B cell (primary cell): Measurements from ENCODE around the gene GPR37. TPM values are rescaled to one million over a fixed set of nuclear protein-coding genes. Genes with fewer than 3 reads are reported as not detected.
A peak's percentile ranks its signal among the peaks of the same experiment; 100 is the strongest.

Experiments
- ATAC-seq: fragments of 200-7000 bp; cut with Tn5 transposase; one replicate; pipeline ENCODE4 v1.10.0; 2021; ENCODE audit warnings: low read depth, mild to moderate bottlenecking, moderate number of reproducible peaks, moderate library complexity
- CTCF ChIA-PET: fragments of 350-600 bp; sonication (Branson Sonifier 250); formaldehyde crosslinking; loops from one replicate; lab custom pipeline; 2021; ENCODE audit warnings: antibody characterized with exemption, inconsistent platforms; lab: Charles Lee
- POLR2A ChIA-PET: fragments of 350-600 bp; sonication (Branson Sonifier 250); formaldehyde crosslinking; loops from one replicate; lab custom pipeline; 2021; ENCODE audit warnings: antibody characterized with exemption; lab: Charles Lee
- DNase-seq: peaks from one replicate; pipeline ENCODE4 v3.0.0; 2013
- H2AFZ ChIP-seq: 2 replicates; pipeline ENCODE4 v1.6.1; 2012; ENCODE audit warnings: mild to moderate bottlenecking, low read depth, low read length; ENCODE audit not compliant: insufficient read depth, poor library complexity, severe bottlenecking
- H3K27ac ChIP-seq, 2 donors: 1 replicate in 1 of 2; 2 replicates in 1 of 2; pipeline ENCODE4 v1.5.1; 2012 to 2013; ENCODE audit warnings: low read length in 2 of 2, mild to moderate bottlenecking in 2 of 2, moderate library complexity in 1 of 2
- H3K27me3 ChIP-seq, 4 experiments: fragments of 200-600 bp in 1 of 4; sonication (generic) in 1 of 4; replicated peaks in 1 of 4; 1 replicate in 2 of 4; 2 replicates in 2 of 4; pipeline versions ENCODE4 v1.6.1 to v1.7.0; 2013 to 2016; ENCODE audit warnings: low read length in 3 of 4, mild to moderate bottlenecking in 2 of 4, mixed read lengths in 1 of 4, moderate library complexity in 1 of 4; ENCODE audit not compliant: insufficient read depth in 4 of 4, control insufficient read depth in 3 of 4; ENCODE audit errors: control extremely low read depth in 1 of 4
- H3K36me3 ChIP-seq, 2 experiments: replicated peaks in 1 of 2; 1 replicate in 1 of 2; 2 replicates in 1 of 2; pipeline versions ENCODE4 v1.6.1 to v1.7.1; 2013; ENCODE audit warnings: low read length in 1 of 2; ENCODE audit not compliant: insufficient read depth in 2 of 2, control insufficient read depth in 1 of 2; ENCODE audit errors: control extremely low read depth in 1 of 2, extremely low read depth in 1 of 2
- H3K4me1 ChIP-seq, 2 donors: fragments of 200-600 bp in 1 of 2; sonication (generic) in 1 of 2; 1 replicate in 1 of 2; 2 replicates in 1 of 2; pipeline versions ENCODE4 v1.5.1 to v1.6.1; 2013 to 2017; ENCODE audit warnings: low read length in 2 of 2; ENCODE audit not compliant: control insufficient read depth in 2 of 2, insufficient read depth in 2 of 2
- H3K4me2 ChIP-seq: replicated peaks from 2 replicates; pipeline ENCODE3; 2012; ENCODE audit warnings: mild to moderate bottlenecking, low read depth, low read length; ENCODE audit not compliant: poor library complexity, severe bottlenecking
- H3K4me3 ChIP-seq, 5 experiments: fragments of 200-600 bp in 1 of 5; sonication (generic) in 1 of 5; 1 replicate in 3 of 5; 2 replicates in 2 of 5; pipeline versions ENCODE4 v1.5.1 to v1.7.0; 2011 to 2016; ENCODE audit warnings: low read length in 4 of 5, mild to moderate bottlenecking in 4 of 5, low read depth in 2 of 5, control low read depth in 1 of 5, moderate library complexity in 1 of 5; ENCODE audit not compliant: insufficient read depth in 1 of 5; ENCODE audit errors: control extremely low read depth in 1 of 5, extremely low read depth in 1 of 5
- H3K79me2 ChIP-seq: fragments of 200-600 bp; sonication (generic); one replicate; pipeline ENCODE4 v1.6.0; 2016; ENCODE audit warnings: low read length; ENCODE audit not compliant: control insufficient read depth, insufficient read depth
- H3K9ac ChIP-seq: fragments of 200-600 bp; sonication (generic); 2 replicates; pipeline ENCODE4 v1.6.1; 2017; ENCODE audit warnings: mild to moderate bottlenecking, low read length, moderate library complexity
- H3K9me3 ChIP-seq, 3 donors: one replicate each; pipeline versions ENCODE4 v1.6.1 to v1.7.1; 2013; ENCODE audit warnings: low read length in 2 of 3; ENCODE audit not compliant: control insufficient read depth in 2 of 3, insufficient read depth in 1 of 3; ENCODE audit errors: control extremely low read depth in 1 of 3
- H4K20me1 ChIP-seq: 2 replicates; pipeline ENCODE4 v1.6.0; 2012; ENCODE audit warnings: mild to moderate bottlenecking, low read length; ENCODE audit not compliant: insufficient read depth, control insufficient read depth, poor library complexity, severe bottlenecking
- H3K27ac Mint-ChIP-seq: one replicate; pipeline ENCODE4 v1.8.0; 2021; ENCODE audit warnings: mixed read lengths
- H3K27me3 Mint-ChIP-seq: one replicate; pipeline ENCODE4 v1.8.0; 2021; ENCODE audit warnings: mixed read lengths
- H3K4me1 Mint-ChIP-seq: one replicate; pipeline ENCODE4 v1.8.0; 2021; ENCODE audit warnings: mixed read lengths
- H3K4me3 Mint-ChIP-seq: one replicate; pipeline ENCODE4 v1.8.0; 2021; ENCODE audit warnings: mixed read lengths
- H3K9me3 Mint-ChIP-seq: one replicate; pipeline ENCODE4 v1.8.0; 2022; ENCODE audit warnings: mixed read lengths; ENCODE audit not compliant: insufficient read depth
- CTCF ChIP-seq: fragments of 200-600 bp; IDR thresholded peaks from one replicate; pipeline ENCODE4 v1.8.0; 2022; ENCODE audit warnings: antibody characterized with exemption, mild to moderate bottlenecking
- EZH2 ChIP-seq: IDR thresholded peaks from 2 replicates; pipeline ENCODE4 v1.6.1; 2012; ENCODE audit warnings: borderline replicate concordance, low read depth, mild to moderate bottlenecking, moderate library complexity, low read length; ENCODE audit not compliant: insufficient read depth, poor library complexity, severe bottlenecking
- WGBS: methylation state at CpG from one replicate; pipeline ENCODE4 v1.1.5; 2013; ENCODE audit warnings: missing lambda C conversion rate; ENCODE audit not compliant: insufficient coverage; 5-methylcytosine and 5-hydroxymethylcytosine counted together
- intact Hi-C: fragments of 100-400 bp; cut with micrococcal nuclease; formaldehyde crosslinking; loops from one replicate; pipeline ENCODE4 v1.10.0; 2022
- polyA plus RNA-seq: library from polyadenylated mRNA; depleted of rRNA; stranded (reverse); fragments of >200 nt; gene quantifications from 2 replicates; pipeline ENCODE4 v1.2.3, GENCODE V29; 2012
- total RNA-seq, 2 donors: library from RNA; stranded (reverse); fragments of 120-200 nt in 1 of 2; gene quantifications; 1 replicate in 1 of 2; 2 replicates in 1 of 2; pipeline versions ENCODE4 v1.2.3 to v1.2.4, GENCODE V29; 2013 to 2022

Gene GPR37
- total and polyA plus RNA-seq, 2 donors (not counting 1 experiment from before 2014, with no cell fraction given) = not detected

GRCh38 chr7:124790645-124791044 lies 25.1 kb upstream of the GPR37 start:
- ChIA-PET CTCF (no interaction called here), POLR2A (no interaction called here)
- no peaks in the 10 kb centered on the region for H4K20me1 ChIP-seq
- H3K4me3 ChIP-seq = no peak overlapping the region
- intact Hi-C loops = no loop called here
- ATAC-seq = no peak
- H3K4me3 Mint-ChIP-seq = no peak overlapping the region
- H3K27me3 ChIP-seq = no peaks in the 10 kb centered on the region
- H2AFZ ChIP-seq = peak overlapping the region; percentile 46
- H3K4me1 Mint-ChIP-seq = no peaks in the 10 kb centered on the region
- TF ChIP-seq EZH2 (no peak), CTCF (no peak)
- H3K9me3 ChIP-seq = no peaks in the 10 kb centered on the region
- H3K9ac ChIP-seq = no peak overlapping the region
- H3K4me2 ChIP-seq = no peak overlapping the region
- no peaks in the 10 kb centered on the region for H3K9me3 Mint-ChIP-seq
- no peaks in the 10 kb centered on the region for H3K4me1 ChIP-seq
- H3K27ac Mint-ChIP-seq = no peak overlapping the region
- no peak for DNase-seq
- H3K27ac ChIP-seq = no peak overlapping the region
- H3K36me3 ChIP-seq = no peaks in the 10 kb centered on the region
- 74% methylated on average over 2 of the region's 6 CpGs for WGBS
- peaks cover 17% of the 10 kb centered on the region for H3K27me3 Mint-ChIP-seq
- H3K79me2 ChIP-seq = no peaks in the 10 kb centered on the region

- Histone ChIP-seq H2AFZ (no peak overlapping the region), H3K27ac (no peak overlapping the region), H3K4me3 (no peak overlapping the region), H3K9me3 (no peaks in the 10 kb centered on the region), H3K4me2 (no peak overlapping the region), H3K9ac (no peak overlapping the region), H3K4me1 (no peaks in the 10 kb centered on the region), H4K20me1 (no peaks in the 10 kb centered on the region), H3K36me3 (no peaks in the 10 kb centered on the region), H3K79me2 (no peaks in the 10 kb centered on the region), H3K27me3 (no peaks in the 10 kb centered on the region)
- ChIA-PET POLR2A (no interaction called here), CTCF (no interaction called here)
- Mint-ChIP-seq H3K4me1 (no peaks in the 10 kb centered on the region), H3K27ac (no peak overlapping the region), H3K27me3 (peaks cover 8% of the 10 kb centered on the region), H3K4me3 (no peak overlapping the region), H3K9me3 (no peaks in the 10 kb centered on the region)
- DNase-seq = no peak
- intact Hi-C loops = no loop called here
- 83% methylated on average over 2 of the region's 6 CpGs for WGBS
- ATAC-seq = no peak
- no peak for TF ChIP-seq CTCF
- no peak for TF ChIP-seq EZH2
Measured at GRCh38 chr7:124785994-124786393, 20.4 kb upstream of the GPR37 start.
